D721Med (cell line): ENCODE results near the gene ZYG11B.
"Not testable (repeated sequence)": the region's sequence is repeated elsewhere in the genome, so short reads cannot be mapped to it uniquely, and the experiment has no call there.

Source experiments
- DNase-seq: peaks from one replicate; pipeline ENCODE4 v3.0.0; 2011; ENCODE audit warnings: low spot score; ENCODE audit not compliant: insufficient read length
- FAIRE-seq: peaks from 2 replicates; lab custom pipeline; 2011; peaks lifted over from hg19 to GRCh38; lab: Jason Lieb, UNC
- CTCF ChIP-seq: IDR thresholded peaks from 2 replicates; pipeline ENCODE4 v1.5.1; 2012; ENCODE audit warnings: mild to moderate bottlenecking, control low read depth; ENCODE audit not compliant: insufficient read depth; ENCODE audit errors: missing control alignments

ZYG11B gene

DNA sequence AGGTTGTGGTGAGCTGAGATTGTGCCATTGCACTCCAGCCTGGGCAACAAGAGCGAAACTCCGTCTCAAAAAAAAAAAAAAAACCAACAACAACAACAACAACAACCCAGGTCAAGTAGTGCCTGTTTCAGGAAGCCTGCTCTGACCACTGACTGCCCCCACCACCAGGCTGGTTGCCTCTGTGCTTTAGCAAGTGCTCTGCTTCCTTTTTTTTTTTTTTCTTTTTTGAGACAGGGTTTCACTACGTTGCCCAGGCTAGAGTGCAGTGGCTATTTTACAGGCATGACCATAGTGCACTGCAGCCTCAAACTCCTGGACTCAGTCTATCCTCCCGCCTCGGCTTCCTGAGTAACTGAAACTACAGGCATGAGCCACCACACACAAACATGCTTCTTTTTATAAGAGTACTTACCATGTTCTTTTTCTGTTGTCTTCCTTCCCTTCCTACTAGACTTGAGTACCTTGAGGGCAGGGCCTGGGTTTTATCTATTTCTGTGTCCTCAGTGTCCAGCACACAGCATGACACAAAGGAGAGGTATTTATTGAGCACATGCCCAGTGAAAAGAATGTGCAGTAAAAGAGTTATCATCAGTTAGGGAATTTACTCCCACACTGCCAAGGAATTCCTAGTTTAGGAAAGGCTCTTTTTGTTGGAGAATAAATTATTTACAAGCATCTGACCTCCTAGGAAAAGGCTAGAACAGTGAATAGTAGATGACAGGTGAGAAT, 18.2 kb upstream of the ZYG11B start:
- TF ChIP-seq CTCF, result no peak
- DNase-seq, result no peak
- FAIRE-seq, result no peak

DNA sequence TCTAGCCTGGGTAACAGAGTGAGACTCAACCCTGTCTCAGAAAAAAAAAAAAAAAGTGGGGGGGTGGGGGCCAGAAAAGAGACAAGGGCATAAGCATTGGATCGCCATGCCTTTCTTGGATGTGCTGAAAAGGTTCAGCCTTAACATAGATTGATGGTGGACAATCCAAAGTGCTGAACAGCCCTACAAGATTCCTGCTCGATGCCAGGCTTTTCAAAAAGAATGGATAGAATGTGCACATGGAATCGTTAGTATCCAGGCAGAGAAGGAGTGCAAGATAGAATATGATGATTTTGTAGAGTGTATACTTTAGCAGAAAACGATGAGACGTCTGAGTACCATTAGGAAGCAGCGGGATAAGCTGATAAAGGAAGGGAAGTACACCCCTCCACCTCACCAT, 17.2 kb upstream of the ZYG11B start:
- FAIRE-seq (no peak), DNase-seq (no peak)
- no peak for TF ChIP-seq CTCF

DNA sequence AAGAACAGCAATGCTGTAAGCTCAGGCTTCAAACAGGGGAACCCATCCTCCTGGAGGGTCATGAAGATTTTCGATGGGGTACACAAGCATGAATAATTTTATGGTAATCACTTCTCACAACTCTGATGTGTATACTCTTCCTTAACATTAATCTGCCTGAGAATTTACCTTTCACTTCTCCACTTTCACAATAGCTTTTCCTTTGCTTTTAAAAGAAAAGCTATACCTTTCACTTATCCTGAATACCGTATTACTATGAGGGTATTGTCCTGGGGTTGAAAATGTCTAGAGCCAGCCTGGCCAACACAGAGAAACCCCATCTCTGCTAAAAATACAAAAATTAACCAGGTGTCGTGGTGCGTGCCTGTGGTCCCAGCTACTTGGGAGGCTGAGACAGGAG, 12.7 kb upstream of the ZYG11B start:
- DNase-seq (no peak), FAIRE-seq (no peak)
- TF ChIP-seq CTCF, result no peak

GRCh38 chr1:52715296-52715695, 11.0 kb upstream of the ZYG11B start:
- not testable (repeated sequence) for FAIRE-seq, DNase-seq

DNA sequence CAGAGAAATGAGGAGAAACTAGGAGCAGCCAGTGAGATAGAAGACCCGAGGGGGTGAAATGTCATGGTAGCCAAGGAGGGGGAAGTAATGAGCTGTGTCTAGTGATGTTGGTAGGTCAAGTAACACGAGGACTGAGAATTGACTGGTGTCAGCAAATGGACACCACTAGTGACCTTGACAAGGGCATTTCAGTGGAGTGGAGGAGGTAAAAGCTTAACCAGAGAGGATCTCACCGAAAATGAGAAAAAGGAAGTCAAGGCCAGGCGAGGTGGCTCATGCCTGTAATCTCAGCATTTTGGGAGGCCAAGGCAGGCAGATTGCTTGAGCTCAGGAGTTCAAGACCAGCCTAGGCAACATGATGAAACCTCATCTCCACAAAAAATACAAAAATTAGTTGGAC, 3.0 kb upstream of the ZYG11B start:
- FAIRE-seq (no peak), DNase-seq (no peak)
- TF ChIP-seq CTCF, result no peak

DNA sequence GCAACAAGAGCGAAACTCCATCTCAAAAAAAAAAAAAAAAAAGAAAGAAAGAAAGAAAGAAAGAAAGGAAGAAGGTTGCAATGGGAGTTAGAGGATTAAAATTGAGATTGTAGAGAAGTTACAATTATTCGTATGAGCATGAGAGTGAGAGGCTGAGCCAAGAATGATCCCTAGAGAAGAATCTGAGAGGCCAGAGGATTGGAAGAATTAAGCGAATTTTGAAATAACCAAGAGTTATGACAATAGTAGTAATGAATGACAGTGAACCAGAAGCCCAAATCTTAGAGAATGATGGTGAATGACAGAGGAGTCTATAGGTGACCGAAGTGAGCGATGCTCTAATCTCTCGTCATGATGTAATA, 369 bp upstream of the ZYG11B start:
- no peak for TF ChIP-seq CTCF
- DNase-seq, result no peak
- no peak for FAIRE-seq

DNA sequence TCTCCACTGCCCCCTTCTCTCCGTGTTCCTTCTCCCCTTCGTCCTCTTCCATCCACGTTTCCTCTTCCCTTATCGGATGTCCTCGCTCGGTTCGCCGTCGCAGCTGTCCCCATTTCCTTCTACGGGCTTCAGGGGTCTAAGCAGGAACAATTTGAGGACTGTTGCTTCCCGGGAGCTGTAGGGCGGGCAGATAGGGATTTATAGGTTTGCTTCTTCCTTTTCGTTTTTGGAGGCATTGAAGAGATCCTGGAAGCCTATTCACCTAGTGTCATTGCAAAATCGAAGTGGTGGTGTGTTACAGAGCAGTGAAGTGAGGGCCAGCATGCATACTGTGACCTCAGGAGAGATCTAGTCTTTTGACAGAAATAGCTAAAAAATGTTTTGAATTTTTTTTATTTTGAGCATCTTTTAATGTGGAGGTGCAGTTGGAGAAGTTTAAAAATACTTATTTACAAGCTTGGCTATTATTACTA, 897 bp downstream of the ZYG11B start:
- TF ChIP-seq CTCF, result no peak
- DNase-seq (no peak), FAIRE-seq (no peak)
